ENCODE data around the gene STRN4. TPM values are rescaled to one million over a fixed set of nuclear protein-coding genes. Genes with fewer than 3 reads are reported as not detected.

The STRN4 gene, protein sequence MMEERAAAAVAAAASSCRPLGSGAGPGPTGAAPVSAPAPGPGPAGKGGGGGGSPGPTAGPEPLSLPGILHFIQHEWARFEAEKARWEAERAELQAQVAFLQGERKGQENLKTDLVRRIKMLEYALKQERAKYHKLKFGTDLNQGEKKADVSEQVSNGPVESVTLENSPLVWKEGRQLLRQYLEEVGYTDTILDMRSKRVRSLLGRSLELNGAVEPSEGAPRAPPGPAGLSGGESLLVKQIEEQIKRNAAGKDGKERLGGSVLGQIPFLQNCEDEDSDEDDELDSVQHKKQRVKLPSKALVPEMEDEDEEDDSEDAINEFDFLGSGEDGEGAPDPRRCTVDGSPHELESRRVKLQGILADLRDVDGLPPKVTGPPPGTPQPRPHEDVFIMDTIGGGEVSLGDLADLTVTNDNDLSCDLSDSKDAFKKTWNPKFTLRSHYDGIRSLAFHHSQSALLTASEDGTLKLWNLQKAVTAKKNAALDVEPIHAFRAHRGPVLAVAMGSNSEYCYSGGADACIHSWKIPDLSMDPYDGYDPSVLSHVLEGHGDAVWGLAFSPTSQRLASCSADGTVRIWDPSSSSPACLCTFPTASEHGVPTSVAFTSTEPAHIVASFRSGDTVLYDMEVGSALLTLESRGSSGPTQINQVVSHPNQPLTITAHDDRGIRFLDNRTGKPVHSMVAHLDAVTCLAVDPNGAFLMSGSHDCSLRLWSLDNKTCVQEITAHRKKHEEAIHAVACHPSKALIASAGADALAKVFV
- 88.1 TPM for total RNA-seq

DNA sequence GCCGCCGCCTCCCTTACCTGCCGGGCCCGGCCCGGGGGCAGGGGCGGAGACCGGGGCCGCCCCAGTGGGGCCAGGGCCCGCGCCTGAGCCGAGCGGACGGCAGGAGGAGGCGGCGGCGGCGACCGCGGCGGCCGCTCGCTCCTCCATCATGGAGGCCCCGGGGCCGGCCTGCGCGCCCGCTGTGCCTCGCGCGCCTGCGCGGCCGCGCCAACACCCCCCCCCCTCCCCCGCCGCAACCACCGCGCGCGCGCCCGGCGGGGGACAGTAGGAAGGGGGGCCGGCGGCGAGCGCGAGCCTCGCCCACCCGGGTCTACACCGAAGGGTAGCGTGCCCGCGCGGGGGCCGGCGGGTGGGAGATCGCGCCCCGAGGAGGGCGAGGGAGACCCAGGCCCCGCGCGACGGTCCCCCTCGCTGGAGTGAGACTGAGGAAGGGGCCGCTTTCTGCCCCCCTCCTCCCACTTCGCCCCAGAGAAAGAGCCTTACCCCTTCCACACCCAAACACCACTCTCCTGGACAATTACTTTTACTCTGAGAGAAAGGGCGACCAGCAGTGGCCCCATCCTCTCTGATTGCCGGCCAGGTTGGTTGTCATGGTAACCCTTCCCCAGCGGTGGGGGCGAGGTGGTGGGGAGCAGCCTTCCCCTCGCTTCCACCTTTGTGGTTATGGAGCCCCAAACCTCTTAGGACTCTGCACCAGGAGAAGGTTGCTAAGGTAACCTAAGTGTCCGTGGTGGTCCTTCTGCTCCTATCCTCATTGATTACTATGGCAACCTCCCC is at the start of gene STRN4:
Gene STRN4, minus strand, starts transcription at position 170 of the 777 bp plus-strand sequence. Its CDS starts 20 bp downstream, at position 150.

DNA sequence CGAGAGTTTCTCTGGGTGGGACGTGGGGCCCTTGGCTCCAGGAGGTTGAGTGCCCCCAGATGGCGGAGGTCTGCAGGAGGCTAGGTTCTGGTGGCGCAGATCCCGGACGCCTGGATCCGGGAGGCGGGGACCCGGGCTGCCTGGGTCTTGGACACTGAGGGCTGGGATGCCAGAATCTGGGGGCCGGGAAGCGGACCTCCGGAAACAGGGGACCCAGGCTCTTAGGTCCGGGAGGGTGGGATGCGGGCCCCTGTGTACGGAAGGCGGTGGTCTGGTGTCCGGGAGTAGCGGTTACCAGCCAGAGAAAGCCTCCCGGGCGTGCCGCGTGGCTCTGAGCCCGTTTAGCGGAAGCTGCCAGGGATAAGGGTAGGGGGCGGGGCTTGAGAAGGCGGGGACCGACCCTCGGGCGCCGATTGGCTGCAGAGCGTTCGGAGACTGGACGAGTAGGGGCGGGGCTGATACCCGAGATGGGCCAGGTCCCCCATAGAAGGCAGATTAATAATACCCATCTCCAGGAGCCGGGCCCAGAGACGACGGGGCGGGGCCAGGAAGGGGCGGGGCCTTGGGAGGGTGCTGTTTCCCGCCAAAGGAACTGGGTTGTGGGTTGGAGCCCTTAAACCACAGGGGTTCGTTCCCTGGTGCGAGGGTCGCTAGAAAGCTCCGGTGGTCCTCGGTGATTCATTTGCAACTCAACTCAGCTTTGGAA is 42.2 kb upstream of the STRN4 start, which contains the start of gene SLC1A5:
Gene SLC1A5, minus strand, starts transcription at position 333 of the 706 bp plus-strand sequence. CDS start 629 bp downstream, outside the sequence.

DNA sequence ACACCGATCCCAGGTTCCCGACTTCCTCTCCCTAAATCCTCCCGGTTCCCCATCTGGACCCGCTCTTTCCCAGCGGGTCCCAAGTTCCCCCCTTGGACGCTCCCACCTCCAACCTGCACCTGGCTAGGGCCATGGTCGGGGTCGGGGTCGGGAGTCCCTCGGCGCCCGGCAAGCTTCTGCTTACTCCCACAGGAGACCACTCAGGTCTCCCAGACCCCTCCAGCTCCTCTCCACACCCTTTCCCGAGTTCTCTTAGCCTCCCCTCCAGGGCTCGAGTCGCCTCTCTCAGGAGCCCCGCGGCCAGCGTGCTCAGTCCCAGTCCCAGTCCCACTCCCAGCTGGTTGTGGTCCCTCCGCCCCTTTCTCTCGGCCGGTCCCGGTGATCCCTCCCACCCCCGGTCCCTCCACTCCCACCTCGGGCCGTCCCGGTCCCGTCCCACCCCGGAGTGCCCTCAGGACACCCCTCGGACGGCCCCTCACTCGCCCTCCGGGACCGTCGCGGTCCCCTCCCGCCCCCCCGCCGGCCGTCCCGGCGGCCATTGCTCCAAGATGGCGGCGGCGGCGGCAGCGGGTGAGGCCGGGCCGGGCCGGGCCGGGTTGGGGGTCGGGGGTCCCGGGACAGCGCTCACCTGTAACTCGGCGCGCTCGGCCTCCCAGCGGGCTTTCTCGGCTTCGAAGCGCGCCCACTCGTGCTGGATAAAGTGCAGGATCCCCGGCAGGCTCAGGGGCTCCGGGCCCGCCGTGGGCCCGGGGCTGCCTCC is 549 bp downstream of the STRN4 start, which contains the start of gene FKRP:
Gene FKRP, plus strand, starts transcription at position 537 of the 760 bp plus-strand sequence. CDS start 9,394 bp downstream, outside the sequence.

DNA sequence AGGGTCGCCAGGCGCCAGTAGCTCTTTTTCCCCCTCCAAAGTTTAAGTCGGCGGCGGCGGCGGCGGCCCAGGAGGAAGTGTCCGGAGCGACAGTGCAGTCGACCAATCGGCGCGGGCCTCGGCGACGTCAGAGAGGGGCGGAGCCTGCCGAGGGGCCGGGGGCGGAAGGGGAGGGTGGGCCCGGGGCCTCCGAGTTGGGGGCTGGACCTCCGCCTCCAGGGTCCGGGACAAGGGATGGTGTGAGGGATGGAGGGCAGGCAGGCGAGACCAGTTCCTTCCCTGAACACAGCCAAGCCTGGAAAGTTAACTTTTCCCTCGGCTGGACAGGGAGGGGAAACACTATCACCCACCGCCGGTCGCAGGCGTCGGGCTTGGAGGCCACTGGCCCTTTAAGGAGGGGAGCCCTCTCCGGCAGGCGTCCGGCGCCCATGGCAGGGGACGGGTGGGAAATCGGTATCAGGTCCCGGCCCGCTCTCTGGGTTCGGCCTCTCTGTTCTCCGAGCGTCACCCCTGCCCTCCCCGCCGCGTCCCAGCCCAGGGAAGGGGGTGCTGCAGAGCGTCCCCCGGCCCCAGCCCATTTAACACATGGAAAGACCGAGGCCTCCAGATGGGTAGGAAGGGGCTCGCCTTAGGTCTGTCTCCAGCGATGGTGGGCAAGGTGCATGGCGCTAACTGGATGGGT is 29.1 kb downstream of the STRN4 start, which contains the start of gene PRKD2:
Gene PRKD2, minus strand, starts transcription at position 81 of the 682 bp plus-strand sequence. CDS start 744 bp downstream, outside the sequence.

Small RNAs within 50 kb of the gene (small RNA-seq; reads per million reads assigned to genes)
- not detected for gene MIR320E (ENCODE audit: low replicate concordance)
- gene RF00019 (ENCODE audit: low replicate concordance) = not detected
- gene RN7SL364P (ENCODE audit: low replicate concordance) = 1.4 reads per million, percentile 86 among the genes with 10 or more reads in this experiment

Other genes starting within 250 kb of the STRN4 start
- gene CALM3, start 145.1 kb downstream of the STRN4 start, total RNA-seq = 165 TPM
- gene PTGIR, start 121.4 kb downstream of the STRN4 start, total RNA-seq = 8.3 TPM
- not detected for gene GNG8, start 110.2 kb downstream of the STRN4 start, total RNA-seq
- 28.4 TPM for gene DACT3, start 85.3 kb downstream of the STRN4 start, total RNA-seq
- 47.6 TPM for gene PRKD2, start 29.3 kb downstream of the STRN4 start, total RNA-seq
- 17.0 TPM for gene FKRP, start 393 bp downstream of the STRN4 start, total RNA-seq
- 35.9 TPM for gene SLC1A5, start 42.1 kb upstream of the STRN4 start, total RNA-seq
- 80.9 TPM for gene AP2S1, start 104.4 kb upstream of the STRN4 start, total RNA-seq
- 48.3 TPM for gene ARHGAP35, start 114.5 kb upstream of the STRN4 start, total RNA-seq

Data from metanephros (tissue), 2 donors.